ENCODE data around the gene TAS2R9.
"Not testable (repeated sequence)": the region's sequence is repeated elsewhere in the genome, so short reads cannot be mapped to it uniquely, and the experiment has no call there.

Gene TAS2R9

GRCh38 chr12:10810068-10810467 lies at the start of gene TAS2R9:
Gene TAS2R9 (minus strand): TSS chr12:10810168. CDS start chr12:10810075, 93 bp downstream.
- no peak for DNase-seq

DNA sequence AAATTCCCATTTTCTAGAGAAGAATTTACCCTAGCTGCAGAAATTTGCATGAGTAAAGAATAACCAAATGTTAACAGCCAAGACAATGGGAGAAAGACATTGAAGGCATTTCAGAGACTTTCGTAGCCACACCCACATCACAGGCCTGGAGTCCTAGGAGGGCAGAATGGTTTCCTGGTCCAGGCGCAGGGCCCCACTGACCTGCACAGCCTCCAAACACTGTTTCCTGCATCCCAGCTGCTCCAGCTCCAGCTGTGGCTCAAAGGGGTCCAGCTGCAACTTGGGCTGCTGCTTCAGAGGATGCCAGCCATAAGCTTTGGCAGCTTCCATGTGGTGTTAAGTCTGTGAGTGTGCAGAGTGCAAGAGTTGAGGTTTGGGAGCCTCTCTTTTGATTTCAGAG lies 45.8 kb upstream of the TAS2R9 start:
- DNase-seq = no peak

DNA sequence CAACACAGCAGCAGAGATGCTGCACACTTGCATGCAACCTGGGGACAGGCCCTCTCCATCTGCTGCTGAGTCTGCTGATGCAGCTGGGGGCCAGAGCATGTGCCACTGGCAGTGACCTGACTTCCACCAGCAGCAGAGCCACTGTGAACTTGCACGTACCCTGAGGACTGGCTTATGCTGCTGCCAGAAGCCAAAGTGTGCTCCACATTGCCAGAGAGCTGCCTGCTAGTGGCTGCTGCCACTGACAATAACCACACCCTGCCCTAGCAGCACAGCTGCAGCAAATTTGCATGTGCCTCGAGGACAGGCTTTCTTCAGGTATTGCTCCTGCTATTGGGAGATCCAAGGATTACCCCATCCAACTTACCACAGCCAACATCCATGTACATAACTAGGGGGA lies 43.8 kb upstream of the TAS2R9 start:
- DNase-seq = no peak

- no peak for DNase-seq
These were observed 41.4 kb upstream of the TAS2R9 start for GRCh38 chr12:10851243-10851858.

- DNase-seq = no peak
These were observed 39.5 kb upstream of the TAS2R9 start, which contains the start of gene PRR4 for GRCh38 chr12:10849425-10849878. Gene PRR4 (minus strand): TSS chr12:10849475. CDS start chr12:10849437, 38 bp downstream.

DNA sequence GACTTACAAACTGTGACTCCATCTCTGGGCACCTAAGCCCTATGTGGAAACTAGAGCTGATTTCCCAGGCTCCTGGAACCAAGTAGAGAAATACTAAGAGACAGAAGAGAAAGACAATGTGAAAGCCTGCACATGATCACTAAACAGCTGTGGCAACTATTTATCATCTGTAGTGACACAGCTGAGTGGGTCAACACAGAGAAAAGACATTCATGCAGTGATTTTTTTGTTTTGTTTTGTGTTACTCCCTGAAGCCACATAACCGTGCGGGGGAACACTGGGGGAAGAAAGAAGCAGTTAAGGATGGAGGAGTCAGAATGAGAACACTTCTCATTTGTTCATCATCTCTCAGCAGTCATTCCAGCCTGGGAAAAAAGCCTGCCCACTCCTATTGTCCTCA lies 37.8 kb upstream of the TAS2R9 start:
- no peak for DNase-seq

- no peak for DNase-seq
These were observed 32.9 kb upstream of the TAS2R9 start for GRCh38 chr12:10842862-10843261.

GRCh38 chr12:10838461-10838860 lies 28.5 kb upstream of the TAS2R9 start:
- DNase-seq = no peak

- no peak for DNase-seq
These were observed 20.0 kb upstream of the TAS2R9 start for GRCh38 chr12:10829994-10830393.

DNA sequence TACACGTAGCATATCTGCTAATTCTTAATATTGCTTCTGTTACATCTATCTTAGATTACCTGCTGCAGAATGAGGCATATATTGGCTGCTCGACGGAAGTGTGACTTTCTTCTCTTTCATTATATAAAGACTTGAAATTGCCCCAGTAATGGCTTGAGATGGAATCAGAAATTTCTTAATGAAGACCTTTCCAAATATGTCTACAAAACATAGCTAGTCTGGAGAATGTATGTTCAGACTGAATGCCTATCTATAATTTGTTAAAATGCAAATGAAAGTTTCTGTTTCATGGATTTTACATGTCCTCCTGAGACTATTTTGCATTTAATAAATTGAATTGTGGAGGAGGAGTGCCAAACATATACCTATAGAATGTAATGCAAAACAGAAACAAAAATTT lies 16.3 kb upstream of the TAS2R9 start, which contains the start of gene TAS2R10:
Gene TAS2R10 (minus strand): TSS at position 101 of the 400 bp plus-strand sequence. CDS start 89 bp downstream, at position 12.
- DNase-seq = no peak

- DNase-seq = no peak
These were observed 15.0 kb upstream of the TAS2R9 start for GRCh38 chr12:10824957-10825356.

DNA sequence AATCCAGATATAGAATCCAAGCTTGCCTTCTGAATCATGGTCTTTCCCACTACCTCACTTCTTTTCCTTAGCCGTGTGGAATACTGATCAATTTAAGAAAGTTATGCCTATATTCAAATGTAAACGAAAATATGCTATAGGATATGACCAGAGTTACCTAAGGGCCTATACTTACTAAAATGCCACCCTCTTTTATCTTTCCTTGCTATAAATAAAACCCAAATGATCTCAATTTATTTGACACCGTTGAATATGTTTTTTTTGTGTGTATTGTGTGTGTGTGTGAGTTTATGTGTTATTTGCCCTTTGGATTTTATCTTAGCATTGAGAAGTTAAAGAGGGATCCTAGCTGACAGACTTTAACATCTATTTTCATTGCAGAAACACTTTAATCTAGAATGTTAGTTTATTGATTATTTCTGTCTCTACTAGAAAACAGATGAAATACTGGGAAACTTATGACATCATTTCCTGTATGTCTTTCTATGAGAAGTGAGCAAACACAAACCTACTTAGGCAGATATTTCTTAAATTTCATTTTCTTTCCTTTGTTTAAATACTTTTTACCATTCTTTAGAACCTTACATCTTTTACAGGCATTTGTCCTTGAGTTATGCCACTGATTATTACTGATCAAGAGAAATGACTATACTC lies 2.0 kb upstream of the TAS2R9 start:
- DNase-seq = no peak

DNA sequence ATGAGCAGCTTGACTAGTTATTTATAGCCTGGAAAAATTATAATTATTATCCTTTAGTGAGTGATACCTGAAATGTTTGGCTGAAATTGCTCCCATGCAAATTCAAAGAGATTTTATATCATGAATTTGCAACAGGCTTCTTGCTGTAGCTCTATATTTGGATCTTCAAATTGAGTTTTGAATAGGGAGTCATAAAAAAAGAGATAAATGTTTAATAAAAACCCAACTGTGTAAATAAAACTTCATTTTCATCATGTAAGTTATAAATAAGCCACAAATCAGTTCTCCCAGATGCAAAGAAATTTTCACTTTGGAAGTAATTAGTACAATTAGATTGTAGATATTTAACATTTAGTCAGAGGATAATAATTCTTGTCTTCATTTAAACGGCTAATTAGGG lies 2.8 kb downstream of the TAS2R9 start, which contains the start of gene TAS2R8:
Gene TAS2R8 (minus strand): TSS at position 101 of the 400 bp plus-strand sequence. CDS start 306 bp downstream, outside the sequence.
- no peak for DNase-seq

GRCh38 chr12:10802587-10802986 lies 7.4 kb downstream of the TAS2R9 start, which contains the start of gene TAS2R7:
Gene TAS2R7 (minus strand): TSS chr12:10802627. CDS start chr12:10802570, 57 bp downstream.
- DNase-seq = peak in 1 of 2 experiments; percentile 35

DNA sequence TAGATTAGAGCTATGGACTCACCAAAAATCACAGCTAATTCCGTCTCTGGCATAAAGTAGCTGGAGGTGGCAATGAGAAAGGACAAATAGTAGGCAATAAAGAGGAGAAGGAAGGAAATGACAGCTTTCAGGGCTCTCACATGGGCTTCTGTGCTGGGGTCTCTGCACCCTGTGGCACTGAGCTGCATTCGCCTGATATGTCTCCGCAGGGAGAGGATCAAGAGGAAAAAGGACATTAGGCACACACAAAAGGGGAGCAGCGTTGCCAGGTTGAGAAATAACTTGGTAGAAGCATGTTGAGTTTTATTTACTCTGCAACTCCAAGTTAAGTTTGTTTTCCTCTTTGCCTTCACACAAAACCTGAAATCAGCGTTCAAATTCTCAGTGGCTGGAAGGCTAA lies 8.2 kb downstream of the TAS2R9 start:
- no peak for DNase-seq

GRCh38 chr12:10794222-10794621 lies 15.7 kb downstream of the TAS2R9 start:
- no peak for DNase-seq

DNA sequence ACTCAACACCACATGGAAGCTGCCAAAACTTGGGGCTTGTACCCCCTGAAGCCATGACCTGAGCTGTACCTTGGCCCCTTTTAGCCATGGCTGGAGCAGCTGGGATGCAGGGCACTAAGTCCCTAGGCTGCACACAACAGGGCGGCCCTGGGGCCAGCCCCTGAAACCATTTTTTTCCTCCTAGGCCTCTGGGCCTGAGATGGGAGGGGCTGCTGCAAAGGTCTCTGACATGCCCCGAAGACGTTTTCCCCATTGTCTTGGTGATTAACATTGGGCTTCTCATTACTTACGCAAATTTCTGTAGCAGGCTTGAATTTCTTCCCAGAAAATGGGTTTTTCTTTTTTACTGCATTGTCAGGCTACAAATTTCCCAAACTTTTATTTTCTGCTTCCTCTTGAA lies 18.2 kb downstream of the TAS2R9 start:
- DNase-seq = not testable (repeated sequence)

DNA sequence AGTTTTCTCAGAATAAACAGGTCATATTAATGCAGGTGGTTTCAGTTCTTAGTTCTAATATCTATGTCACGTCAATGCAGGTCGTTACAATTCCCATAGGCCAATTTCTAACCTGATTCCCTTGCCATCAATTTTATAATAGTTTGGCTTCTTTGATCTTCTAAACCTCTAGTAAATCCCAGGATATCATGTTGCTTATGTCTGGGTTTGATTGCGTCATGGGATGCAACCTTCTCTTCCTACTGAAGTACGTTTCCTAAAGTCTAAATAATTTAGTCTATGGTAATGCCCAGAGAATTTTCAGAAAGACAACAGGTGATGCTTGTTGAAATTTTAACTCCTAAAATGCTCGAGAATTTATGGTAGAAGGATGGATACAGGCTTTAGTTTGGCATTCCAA lies 26.7 kb downstream of the TAS2R9 start:
- no peak for DNase-seq

DNA sequence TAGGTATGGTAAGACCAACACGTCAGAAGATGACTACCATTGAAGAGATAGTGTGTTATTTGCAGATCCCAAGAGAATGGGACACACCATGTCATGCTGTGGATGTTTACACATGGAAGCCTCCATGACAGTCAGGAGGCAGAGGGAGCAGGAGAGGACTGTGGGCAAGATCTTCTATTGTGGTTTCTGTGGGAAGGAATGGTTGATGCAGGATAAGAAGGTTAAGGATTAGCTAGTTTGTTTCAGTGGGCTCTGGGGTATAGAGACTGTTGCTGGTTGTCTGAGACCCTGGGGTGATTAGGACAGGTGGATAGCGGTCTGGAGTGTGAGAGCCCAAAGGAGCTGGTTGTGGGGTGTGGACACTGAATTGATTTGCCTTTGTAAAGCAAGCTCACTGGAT lies 30.9 kb downstream of the TAS2R9 start:
- no peak for DNase-seq

- peak; percentile 29 to 43 for DNase-seq
These were observed 38.7 kb downstream of the TAS2R9 start for GRCh38 chr12:10771132-10771733.

DNA sequence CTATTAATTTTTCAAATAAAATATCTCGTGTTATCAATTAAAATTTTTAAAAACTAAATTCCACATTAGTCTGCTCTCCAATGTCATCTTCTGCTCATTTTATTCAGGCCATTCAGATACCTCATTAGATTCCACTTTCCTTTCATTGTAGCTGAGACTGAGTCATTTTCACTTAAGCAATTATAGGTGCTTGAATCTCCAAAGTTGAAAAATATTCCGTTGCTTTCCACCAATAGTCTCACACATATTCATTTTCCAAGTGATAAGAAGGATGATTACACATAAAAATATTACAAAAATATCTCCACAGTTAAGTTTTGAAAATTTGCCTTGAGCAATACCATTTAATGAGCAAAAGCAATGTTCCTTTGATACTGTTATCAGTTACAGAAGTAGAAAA lies 50.3 kb downstream of the TAS2R9 start:
- DNase-seq = no peak
